Breast epithelium (tissue), 4 donors: ENCODE measurements around the gene MITF. TPM values are rescaled to one million over a fixed set of nuclear protein-coding genes. Genes with fewer than 3 reads are reported as not detected.

Experiments
- DNase-seq, 2 donors: peaks; one replicate each; pipeline ENCODE4 v3.0.0-alpha.2; 2019; ENCODE audit warnings: low spot score in 2 of 2
- H3K27ac ChIP-seq, 2 donors: fragments of 200-600 bp; sonication (generic) in 1 of 2; one replicate each; pipeline ENCODE4 v1.5.1; 2016 to 2019; ENCODE audit warnings: mild to moderate bottlenecking in 1 of 2
- H3K27me3 ChIP-seq, 2 donors: fragments of 200-600 bp; sonication (generic) in 1 of 2; one replicate each; pipeline versions ENCODE4 v1.5.1 to v1.6.0; 2017 to 2019; ENCODE audit warnings: control low read depth in 1 of 2, mild to moderate bottlenecking in 1 of 2
- H3K36me3 ChIP-seq: fragments of 200-600 bp; one replicate; pipeline ENCODE4 v1.5.1; 2019
- H3K4me1 ChIP-seq, 2 donors: fragments of 200-600 bp; sonication (generic); one replicate each; pipeline ENCODE4 v1.5.1; 2016 to 2019; ENCODE audit warnings: control low read depth in 1 of 2
- H3K4me3 ChIP-seq, 3 donors: fragments of 200-600 bp; sonication (generic); 1 replicate in 2 of 3; 2 replicates in 1 of 3; pipeline ENCODE4 v1.5.1; 2016 to 2019; ENCODE audit warnings: mild to moderate bottlenecking in 3 of 3, moderate library complexity in 2 of 3
- H3K9me3 ChIP-seq, 2 donors: fragments of 200-600 bp; sonication (generic) in 1 of 2; one replicate each; pipeline ENCODE4 v1.5.1; 2016 to 2019; ENCODE audit warnings: control low read depth in 1 of 2
- CTCF ChIP-seq, 3 donors: fragments of 450-650 bp; IDR thresholded peaks; one replicate each; pipeline ENCODE4 v1.5.1; 2016 to 2017; ENCODE audit warnings: antibody characterized with exemption in 3 of 3, mild to moderate bottlenecking in 3 of 3, moderate library complexity in 3 of 3
- POLR2A ChIP-seq: fragments of 450-650 bp; IDR thresholded peaks from one replicate; pipeline ENCODE4 v1.6.1; 2016; ENCODE audit warnings: antibody characterized with exemption, mild to moderate bottlenecking, moderate library complexity
- POLR2AphosphoS5 ChIP-seq, 3 donors: sonication (generic); formaldehyde crosslinking; IDR thresholded peaks; one replicate each; pipeline ENCODE4 v1.6.1; 2017; ENCODE audit warnings: antibody characterized with exemption in 3 of 3
- intact Hi-C: fragments of 100-400 bp; cut with DNase I; formaldehyde crosslinking; loops from one replicate; pipeline ENCODE4 v1.15.1; 2023; ENCODE audit warnings: low total_unique reads
- total RNA-seq, 3 donors: library from RNA; depleted of rRNA; stranded (reverse); fragments of >200 nt; gene quantifications; one replicate each; pipeline ENCODE4 v1.1.0, GENCODE V29; 2016

Gene MITF
- total RNA-seq, 3 donors from 2014 or later, result 23.3 to 45.8 (median 25.6) TPM

GRCh38 chr3:69869643-69870042 is 130.4 kb downstream of the MITF start:
- Histone ChIP-seq H3K9me3 (no peaks in the 10 kb centered on the region), H3K36me3 (no peaks in the 10 kb centered on the region), H3K4me1 (no peaks in the 10 kb centered on the region), H3K27me3 (no peaks in the 10 kb centered on the region), H3K27ac (no peak overlapping the region), H3K4me3 (no peak overlapping the region)
- intact Hi-C loops, result no loop called here
- TF ChIP-seq CTCF (IDR thresholded peaks at IDR 0.05) (no peak), POLR2AphosphoS5 (IDR thresholded peaks at IDR 0.05) (no peak), POLR2A (no peak)
- DNase-seq, result no peak

GRCh38 chr3:69871251-69871650 is 132.0 kb downstream of the MITF start:
- H3K4me3 ChIP-seq, result no peak overlapping the region
- H3K4me1 ChIP-seq, result no peaks in the 10 kb centered on the region
- no peaks in the 10 kb centered on the region for H3K27me3 ChIP-seq
- H3K36me3 ChIP-seq, result no peaks in the 10 kb centered on the region
- H3K9me3 ChIP-seq, result no peaks in the 10 kb centered on the region
- DNase-seq, result no peak
- no peak overlapping the region for H3K27ac ChIP-seq
- intact Hi-C loops, result no loop called here
- TF ChIP-seq POLR2AphosphoS5 (IDR thresholded peaks at IDR 0.05) (no peak), POLR2A (no peak), CTCF (IDR thresholded peaks at IDR 0.05) (no peak)

GRCh38 chr3:69871868-69872267 is 132.6 kb downstream of the MITF start:
- Histone ChIP-seq H3K36me3 (no peaks in the 10 kb centered on the region), H3K9me3 (no peaks in the 10 kb centered on the region), H3K27ac (no peak overlapping the region), H3K4me3 (no peak overlapping the region), H3K4me1 (no peaks in the 10 kb centered on the region), H3K27me3 (no peaks in the 10 kb centered on the region)
- DNase-seq, result no peak
- TF ChIP-seq CTCF (IDR thresholded peaks at IDR 0.05) (no peak), POLR2AphosphoS5 (IDR thresholded peaks at IDR 0.05) (no peak), POLR2A (no peak)
- intact Hi-C loops, result no loop called here

GRCh38 chr3:69872783-69873378 is 133.6 kb downstream of the MITF start:
- no peak overlapping the region for H3K27ac ChIP-seq
- no peaks in the 10 kb centered on the region for H3K36me3 ChIP-seq
- intact Hi-C loops, result no loop called here
- H3K27me3 ChIP-seq, result no peaks in the 10 kb centered on the region
- H3K4me1 ChIP-seq, result no peaks in the 10 kb centered on the region
- no peak overlapping the region for H3K4me3 ChIP-seq
- H3K9me3 ChIP-seq, result no peaks in the 10 kb centered on the region
- DNase-seq, result no peak
- TF ChIP-seq POLR2A (no peak), POLR2AphosphoS5 (IDR thresholded peaks at IDR 0.05) (no peak), CTCF (IDR thresholded peaks at IDR 0.05) (no peak)

- Histone ChIP-seq H3K4me3 (no peak overlapping the region), H3K27me3 (no peaks in the 10 kb centered on the region), H3K9me3 (no peaks in the 10 kb centered on the region), H3K27ac (no peak overlapping the region), H3K36me3 (no peaks in the 10 kb centered on the region), H3K4me1 (no peaks in the 10 kb centered on the region)
- TF ChIP-seq POLR2A (no peak), POLR2AphosphoS5 (IDR thresholded peaks at IDR 0.05) (no peak), CTCF (IDR thresholded peaks at IDR 0.05) (no peak)
- intact Hi-C loops, result no loop called here
- no peak for DNase-seq
Observed at GRCh38 chr3:69876073-69876472, 136.8 kb downstream of the MITF start.
